ENCODE results near the gene PPP2CA.
A peak's percentile ranks its signal among the peaks of the same experiment; 100 is the strongest.

Gene PPP2CA

DNA sequence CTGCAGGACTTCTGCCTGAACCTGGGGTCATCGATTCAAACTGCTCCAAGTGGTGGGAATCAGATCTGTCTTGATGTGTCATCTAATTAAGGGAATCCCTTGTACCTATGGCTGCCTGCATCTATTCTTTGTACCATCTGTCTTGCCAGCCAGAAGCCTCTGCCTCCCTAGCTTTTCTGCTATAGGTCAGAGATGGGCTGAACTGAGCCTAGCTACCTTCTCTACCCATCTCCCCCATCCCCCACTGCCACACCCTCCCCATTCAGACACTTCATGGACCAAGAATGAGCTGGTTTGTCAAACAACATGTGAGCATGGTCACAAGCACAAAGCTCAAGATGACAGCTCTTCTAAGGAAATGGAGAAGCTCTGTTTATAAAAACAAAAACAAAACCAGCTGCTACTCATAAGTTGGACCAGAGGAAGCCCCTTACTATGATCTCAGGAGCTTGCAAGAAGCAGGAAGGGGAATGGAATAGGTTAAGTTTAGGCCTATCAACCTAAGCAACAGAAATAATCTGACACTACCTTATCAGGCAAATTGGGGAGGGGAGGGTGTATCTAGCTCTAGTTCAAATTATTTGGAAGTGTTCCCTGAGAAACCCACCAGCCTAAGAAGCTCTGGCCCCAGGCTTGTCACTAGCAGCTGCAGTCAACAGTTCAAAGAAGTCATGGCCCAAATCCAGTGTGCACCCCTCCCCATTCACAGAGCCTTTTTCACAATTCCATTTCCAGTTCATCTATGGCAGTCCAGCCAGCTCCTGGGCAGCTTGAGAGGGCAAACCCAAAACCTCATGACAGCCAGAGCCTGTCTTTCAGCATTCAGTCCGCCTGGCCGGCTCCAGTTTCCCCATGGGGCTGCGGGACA lies 79.0 kb downstream of the PPP2CA start:
- no peak for DNase-seq

DNA sequence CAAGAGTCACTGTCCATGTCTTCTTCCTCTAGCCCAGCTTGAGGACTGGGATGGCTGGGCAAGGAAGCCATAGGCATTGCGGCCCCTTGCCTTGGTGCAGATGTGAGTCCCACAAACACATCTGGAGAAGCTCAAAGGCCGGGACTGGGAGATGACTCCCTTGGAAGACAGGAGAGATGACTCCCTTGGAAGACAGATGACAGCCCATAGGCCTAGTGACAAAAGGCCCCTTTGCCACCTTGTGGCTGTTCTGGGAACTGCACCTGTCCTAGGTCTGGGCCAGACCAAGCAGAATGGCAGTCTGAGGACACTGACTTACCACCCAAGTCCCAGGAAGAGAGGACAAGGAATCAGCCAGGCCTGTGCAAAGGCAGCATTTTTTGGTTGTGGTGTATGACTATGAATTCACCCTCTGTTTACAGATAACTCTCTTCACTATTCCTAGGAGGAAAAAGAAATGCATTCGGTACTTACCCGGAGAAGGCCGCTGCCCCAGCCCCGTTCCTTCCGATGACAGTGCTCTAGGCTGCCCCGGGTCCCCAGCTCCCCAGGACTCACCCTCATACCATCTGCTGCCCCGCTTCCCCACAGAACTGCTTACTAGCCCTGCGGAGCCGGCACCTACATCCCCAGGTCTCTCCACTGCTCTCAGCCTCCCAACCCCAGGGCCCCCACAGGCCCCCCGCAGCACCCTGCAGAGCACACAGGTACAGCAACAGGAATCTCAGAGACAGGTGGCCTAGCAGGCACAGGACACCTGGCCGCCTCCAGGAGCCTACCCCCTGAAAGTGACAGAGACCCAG lies 79.9 kb downstream of the PPP2CA start:
- DNase-seq, result peak; percentile 74 to 85

DNA sequence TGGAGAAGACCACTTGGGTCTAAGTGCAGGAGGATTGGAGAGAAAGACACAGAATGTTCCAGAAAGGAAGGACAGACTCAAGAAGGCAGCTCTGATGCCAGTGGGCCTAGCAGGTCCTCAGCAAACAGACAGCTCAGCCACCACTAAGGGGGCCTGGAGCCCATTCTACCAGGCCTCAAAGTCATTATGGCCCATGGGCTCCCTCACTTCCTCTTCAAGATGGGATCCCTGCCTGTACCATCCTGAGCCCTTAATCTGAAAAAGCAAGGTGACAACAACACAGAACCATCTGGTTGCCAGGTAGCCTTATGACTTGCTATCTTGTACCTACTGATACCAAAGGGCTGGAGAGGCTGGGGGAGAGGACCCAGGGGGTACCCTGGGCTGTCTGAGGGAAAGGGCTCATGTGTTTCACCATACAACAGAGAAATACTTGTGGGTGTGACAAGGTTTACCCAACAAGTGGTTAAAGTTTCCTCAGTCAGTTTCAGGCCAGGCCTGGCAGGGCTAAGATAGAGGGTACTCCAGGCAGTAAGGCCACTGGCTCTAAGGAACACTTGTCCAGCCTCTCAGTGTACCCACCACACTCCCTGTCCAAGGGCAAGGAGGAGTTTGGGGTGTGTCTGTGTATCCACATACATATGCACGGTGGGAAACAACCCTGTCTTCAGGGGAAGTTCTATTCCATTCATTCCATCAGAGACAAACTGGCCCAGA lies 80.7 kb downstream of the PPP2CA start:
- no peak for DNase-seq

Measured in CD4-positive, alpha-beta T cell treated with Interleukin-1 beta for 1 hour (primary cell).